ENCODE data around the gene CLDN24.

DNA sequence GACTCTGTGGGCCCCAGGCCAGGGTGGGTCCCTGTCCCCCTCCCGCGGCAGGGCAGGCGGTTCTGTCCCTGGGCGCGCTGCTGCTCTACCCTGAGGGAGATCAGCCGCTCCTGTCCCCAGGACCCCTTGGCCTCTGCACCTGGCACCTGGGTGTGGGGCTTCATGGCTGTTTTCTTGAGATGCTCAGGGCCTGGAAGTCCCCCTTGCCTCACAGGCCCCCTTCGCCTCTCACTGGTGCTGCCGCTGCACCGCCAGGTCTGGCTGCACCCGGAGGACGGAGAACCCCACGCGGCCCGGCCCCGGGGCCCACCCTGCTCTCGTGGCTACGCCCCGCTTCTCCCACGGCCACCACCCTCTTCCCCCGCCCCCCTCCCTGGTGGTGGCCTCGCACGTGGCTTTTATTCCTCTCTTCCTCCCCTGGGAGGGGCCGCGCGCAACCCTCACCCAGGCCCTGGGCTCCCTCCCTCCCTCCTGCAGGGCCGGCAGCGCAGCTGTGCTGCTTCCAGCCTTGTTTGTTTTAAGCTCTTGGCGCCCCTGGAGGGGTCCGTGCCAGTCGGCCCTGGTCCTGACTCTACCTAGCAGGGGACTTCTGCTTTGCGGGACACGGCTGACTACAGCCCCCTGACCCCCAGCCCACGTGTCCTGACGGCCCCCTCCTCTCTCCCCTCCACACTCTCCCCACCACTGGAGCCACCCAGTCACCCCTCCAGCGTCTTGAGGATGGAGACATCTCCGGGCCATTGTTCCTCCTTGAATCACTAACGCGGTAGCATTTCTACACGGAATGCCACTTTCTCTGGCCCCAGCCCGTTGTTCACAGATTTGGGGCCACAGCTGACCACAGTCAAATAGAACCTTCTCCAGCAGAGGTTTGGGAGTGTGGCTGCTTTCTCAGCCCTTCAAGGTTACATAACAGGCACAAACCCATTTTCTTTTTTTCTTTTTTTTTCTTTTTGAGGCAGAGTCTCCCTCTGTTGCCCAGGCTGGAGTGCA is 20.6 kb upstream of the CLDN24 start:
- no peak for TF ChIP-seq POLR2A (IDR thresholded peaks at IDR 0.05)
- TF ChIP-seq, protein P1, sequence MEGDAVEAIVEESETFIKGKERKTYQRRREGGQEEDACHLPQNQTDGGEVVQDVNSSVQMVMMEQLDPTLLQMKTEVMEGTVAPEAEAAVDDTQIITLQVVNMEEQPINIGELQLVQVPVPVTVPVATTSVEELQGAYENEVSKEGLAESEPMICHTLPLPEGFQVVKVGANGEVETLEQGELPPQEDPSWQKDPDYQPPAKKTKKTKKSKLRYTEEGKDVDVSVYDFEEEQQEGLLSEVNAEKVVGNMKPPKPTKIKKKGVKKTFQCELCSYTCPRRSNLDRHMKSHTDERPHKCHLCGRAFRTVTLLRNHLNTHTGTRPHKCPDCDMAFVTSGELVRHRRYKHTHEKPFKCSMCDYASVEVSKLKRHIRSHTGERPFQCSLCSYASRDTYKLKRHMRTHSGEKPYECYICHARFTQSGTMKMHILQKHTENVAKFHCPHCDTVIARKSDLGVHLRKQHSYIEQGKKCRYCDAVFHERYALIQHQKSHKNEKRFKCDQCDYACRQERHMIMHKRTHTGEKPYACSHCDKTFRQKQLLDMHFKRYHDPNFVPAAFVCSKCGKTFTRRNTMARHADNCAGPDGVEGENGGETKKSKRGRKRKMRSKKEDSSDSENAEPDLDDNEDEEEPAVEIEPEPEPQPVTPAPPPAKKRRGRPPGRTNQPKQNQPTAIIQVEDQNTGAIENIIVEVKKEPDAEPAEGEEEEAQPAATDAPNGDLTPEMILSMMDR (IDR thresholded peaks at IDR 0.05): no peak

Measured in stomach (tissue), 4 donors.